Endothelial cell of umbilical vein (primary cell): Measurements from ENCODE around the gene AQP1. TPM values are rescaled to one million over a fixed set of nuclear protein-coding genes. Genes with fewer than 3 reads are reported as not detected.

ENCODE experiments used
- BruUV-seq: library from RNA; stranded (reverse); fragments of 400-500 nt; replicated peaks from 2 replicates; lab custom pipeline; 2021; lab: Mats Ljungman, UMichigan
- CTCF ChIA-PET: fragments of 300-600, 350-600 bp; sonication (Branson Sonifier 250); formaldehyde crosslinking; loops from one replicate; lab custom pipeline; 2021; ENCODE audit warnings: antibody characterized with exemption, inconsistent platforms; lab: Charles Lee
- POLR2A ChIA-PET: fragments of 300-600, 350-600 bp; sonication (Branson Sonifier 250); formaldehyde crosslinking; loops from one replicate; lab custom pipeline; 2021; ENCODE audit warnings: antibody characterized with exemption, inconsistent platforms; lab: Charles Lee
- DNase-seq: peaks from one replicate; pipeline ENCODE4 v3.0.0-alpha.2; 2011; ENCODE audit warnings: low read depth, low spot score
- FAIRE-seq: peaks from 2 replicates; lab custom pipeline; 2011; peaks lifted over from hg19 to GRCh38; lab: Jason Lieb, UNC
- H2AFZ ChIP-seq: 2 replicates; pipeline ENCODE4 v1.6.0; 2012; ENCODE audit warnings: low read depth, low read length, control low read depth, inconsistent platforms
- H3K27ac ChIP-seq: 2 replicates; pipeline ENCODE4 v1.5.1; 2011; ENCODE audit warnings: low read depth, mild to moderate bottlenecking, control low read depth, low read length, moderate library complexity; ENCODE audit not compliant: insufficient read depth
- H3K27me3 ChIP-seq, 2 experiments: 2 replicates each; pipeline versions ENCODE4 v1.6.0 to v1.6.1; 2011; ENCODE audit warnings: low read length in 2 of 2, mixed read lengths in 1 of 2; ENCODE audit not compliant: control insufficient read depth in 2 of 2, insufficient read depth in 2 of 2
- H3K36me3 ChIP-seq, 2 experiments: 2 replicates in 1 of 2; 3 replicates in 1 of 2; pipeline ENCODE4 v1.5.1; 2011; ENCODE audit warnings: low read length in 2 of 2, mild to moderate bottlenecking in 1 of 2, moderate library complexity in 1 of 2; ENCODE audit not compliant: control insufficient read depth in 2 of 2, insufficient read depth in 2 of 2; ENCODE audit errors: extremely low read depth in 1 of 2
- H3K4me1 ChIP-seq: 3 replicates; pipeline ENCODE4 v1.5.1; 2011; ENCODE audit warnings: mild to moderate bottlenecking, low read length; ENCODE audit not compliant: control insufficient read depth, insufficient read depth; ENCODE audit errors: extremely low read depth
- H3K4me2 ChIP-seq: 2 replicates; pipeline ENCODE4 v1.6.1; 2011; ENCODE audit warnings: low read length, control low read depth, mixed read lengths; ENCODE audit not compliant: insufficient read depth
- H3K4me3 ChIP-seq, 3 experiments: fragments of 200-600 bp in 1 of 3; sonication (generic), shearing (Covaris generic) in 1 of 3; replicated peaks in 1 of 3; 2 replicates each; pipeline ENCODE4 v1.5.1; 2011 to 2016; ENCODE audit warnings: control low read depth in 3 of 3, low read length in 3 of 3, mild to moderate bottlenecking in 2 of 3, inconsistent platforms in 1 of 3, low read depth in 1 of 3, moderate library complexity in 1 of 3; ENCODE audit not compliant: insufficient read depth in 1 of 3
- H3K79me2 ChIP-seq: 2 replicates; pipeline ENCODE4 v1.6.0; 2012; ENCODE audit warnings: low read length, inconsistent platforms; ENCODE audit not compliant: control insufficient read depth, insufficient read depth
- H3K9ac ChIP-seq: replicated peaks from 2 replicates; pipeline ENCODE3; 2011; ENCODE audit warnings: low read length, control low read depth; ENCODE audit not compliant: insufficient read depth; ENCODE audit errors: extremely low read depth
- H3K9me1 ChIP-seq: replicated peaks from 3 replicates; pipeline ENCODE4 v1.6.0; 2011; ENCODE audit warnings: mild to moderate bottlenecking, low read length; ENCODE audit not compliant: control insufficient read depth, insufficient read depth; ENCODE audit errors: extremely low read depth
- H3K9me3 ChIP-seq: replicated peaks from 2 replicates; pipeline ENCODE4 v1.5.1; 2012; ENCODE audit warnings: low read length, inconsistent platforms; ENCODE audit not compliant: control insufficient read depth, insufficient read depth
- H4K20me1 ChIP-seq: replicated peaks from 2 replicates; pipeline ENCODE3; 2011; ENCODE audit warnings: mild to moderate bottlenecking, low read length; ENCODE audit not compliant: control insufficient read depth, insufficient read depth; ENCODE audit errors: extremely low read depth
- CTCF ChIP-seq, 2 donors: IDR thresholded peaks; 1 replicate in 1 of 2; 2 replicates in 1 of 2; pipeline ENCODE4 v1.5.1; 2011; ENCODE audit warnings: low read length in 2 of 2, mild to moderate bottlenecking in 2 of 2, moderate library complexity in 2 of 2, control low read depth in 1 of 2, inconsistent platforms in 1 of 2, low read depth in 1 of 2; ENCODE audit not compliant: insufficient read depth in 1 of 2; ENCODE audit errors: extremely low read depth in 1 of 2
- EZH2 ChIP-seq: IDR thresholded peaks from 2 replicates; pipeline ENCODE4 v1.6.1; 2012; ENCODE audit warnings: borderline replicate concordance, low read depth, mild to moderate bottlenecking, moderate library complexity, low read length, inconsistent platforms; ENCODE audit not compliant: severe bottlenecking
- FOS ChIP-seq: IDR thresholded peaks from 2 replicates; pipeline ENCODE4 v1.6.1; 2011; ENCODE audit warnings: mild to moderate bottlenecking, low read length, moderate library complexity, borderline replicate concordance; ENCODE audit not compliant: insufficient read depth
- GATA2 ChIP-seq: IDR thresholded peaks from 2 replicates; pipeline ENCODE4 v1.7.0; 2011; ENCODE audit warnings: low read depth, mild to moderate bottlenecking, moderate library complexity, mixed read lengths, low read length; ENCODE audit not compliant: insufficient read length, insufficient read depth
- JUN ChIP-seq: IDR thresholded peaks from 2 replicates; pipeline ENCODE4 v1.6.1; 2011; ENCODE audit warnings: borderline replicate concordance, low read depth; ENCODE audit not compliant: insufficient read length, insufficient read depth
- MAX ChIP-seq: IDR thresholded peaks from 2 replicates; pipeline ENCODE4 v1.6.1; 2011; ENCODE audit not compliant: insufficient read depth, insufficient read length
- MYC ChIP-seq: IDR thresholded peaks from one replicate; pipeline ENCODE4 v1.6.1; 2011; ENCODE audit warnings: mild to moderate bottlenecking, low read depth, low read length
- POLR2A ChIP-seq: IDR thresholded peaks from 2 replicates; pipeline ENCODE4 v1.6.1; 2012; ENCODE audit warnings: low read depth, mild to moderate bottlenecking, control low read depth, low read length
- POLR2AphosphoS5 ChIP-seq: IDR thresholded peaks from 2 replicates; pipeline ENCODE4 v1.6.1; 2012; ENCODE audit warnings: low read depth, mild to moderate bottlenecking, control low read depth, low read length, moderate library complexity; ENCODE audit not compliant: insufficient read depth
- dilution Hi-C: fragments of 300-500 bp; cut with MboI; formaldehyde crosslinking; loops from one replicate; pipeline ENCODE4 v1.15.0; 2019; ENCODE audit warnings: low sequenced_read_pairs; ENCODE audit not compliant: extremely low pct_ligation_motif_present
- intact Hi-C: fragments of 100-400 bp; cut with micrococcal nuclease; formaldehyde crosslinking; loops from one replicate; pipeline ENCODE4 v1.10.0; 2022
- polyA plus RNA-seq, 4 experiments: library from polyadenylated mRNA; depleted of rRNA in 3 of 4; stranded (reverse) in 3 of 4; unstranded in 1 of 4; fragments of >200 nt; gene quantifications; 2 replicates each; pipeline versions ENCODE4 v1.2.1 to v1.2.3, GENCODE V29; 2011 to 2012; ENCODE audit warnings: missing spikeins in 1 of 4
- total RNA-seq: library from RNA; stranded (reverse); gene quantifications from 2 replicates; pipeline ENCODE4 v1.2.3, GENCODE V29; 2021

Gene AQP1
- total and polyA plus RNA-seq, 2 donors (not counting 3 experiments of a cell fraction or from before 2014, with no cell fraction given) = 11.7 to 15.9 TPM

- Histone ChIP-seq H3K4me3 (no peak overlapping the region), H3K9me3 (no peaks in the 10 kb centered on the region), H3K9ac (no peak overlapping the region), H3K27ac (no peak overlapping the region), H3K4me1 (no peaks in the 10 kb centered on the region), H2AFZ (no peak overlapping the region), H3K4me2 (no peak overlapping the region), H4K20me1 (no peaks in the 10 kb centered on the region), H3K27me3 (peaks cover 0 to 4% of the 10 kb centered on the region in 2 experiments), H3K36me3 (no peaks in the 10 kb centered on the region), H3K9me1 (no peaks in the 10 kb centered on the region), H3K79me2 (no peaks in the 10 kb centered on the region)
- TF ChIP-seq CTCF (IDR thresholded peaks at IDR 0.05; ENCODE audit: extremely low read depth in 1 of 2, insufficient read depth in 1 of 2, low read depth in 1 of 2, low read length in 2 of 2) (no peak), FOS (no peak), MYC (no peak), GATA2 (no peak), POLR2A (no peak), MAX (no peak), JUN (no peak), POLR2AphosphoS5 (no peak), EZH2 (no peak)
- dilution Hi-C loops = no loop called here
- intact Hi-C loops = no loop called here
- POLR2A ChIA-PET = no interaction called here
- FAIRE-seq (no peak), DNase-seq (no peak)
- CTCF ChIA-PET = interaction anchor here (1.6 kb wide), 1 partner anchor 58 kb away, joined by 11 read pairs; no protein-coding TSS in a partner anchor
- BruUV-seq = no TSS peak
Observed at GRCh38 chr7:30880941-30881340, 30.7 kb upstream of the AQP1 start.
